Retina (tissue), 1 donor: ENCODE measurements around the gene SNX5.

Source experiments
- DNase-seq: peaks from one replicate; pipeline ENCODE4 v3.0.0-alpha.2; 2016

Gene SNX5

GRCh38 chr20:17938871-17939619 lies 29.5 kb downstream of the SNX5 start:
- DNase-seq, result peak; percentile 82

- DNase-seq, result peak; percentile 48
These were observed 31.5 kb downstream of the SNX5 start for GRCh38 chr20:17936761-17937732.

- DNase-seq, result no peak
These were observed 32.3 kb downstream of the SNX5 start for GRCh38 chr20:17936286-17936760.

GRCh38 chr20:17935761-17936160 lies 32.8 kb downstream of the SNX5 start:
- DNase-seq, result no peak

- DNase-seq, result no peak
These were observed 33.4 kb downstream of the SNX5 start for GRCh38 chr20:17935186-17935585.

GRCh38 chr20:17934141-17934862 lies 34.3 kb downstream of the SNX5 start:
- DNase-seq, result no peak

GRCh38 chr20:17933711-17934110 lies 34.9 kb downstream of the SNX5 start:
- no peak for DNase-seq

GRCh38 chr20:17933121-17933520 lies 35.5 kb downstream of the SNX5 start:
- DNase-seq, result no peak

GRCh38 chr20:17932396-17932795 lies 36.2 kb downstream of the SNX5 start:
- no peak for DNase-seq

- no peak for DNase-seq
These were observed 37.1 kb downstream of the SNX5 start for GRCh38 chr20:17931513-17931912.

- DNase-seq, result no peak
These were observed 39.8 kb downstream of the SNX5 start for GRCh38 chr20:17928633-17929311.

GRCh38 chr20:17928211-17928611 lies 40.4 kb downstream of the SNX5 start:
- DNase-seq, result no peak

- no peak for DNase-seq
These were observed 42.7 kb downstream of the SNX5 start for GRCh38 chr20:17925940-17926300.

GRCh38 chr20:17925141-17925939 lies 43.3 kb downstream of the SNX5 start:
- DNase-seq, result no peak

- DNase-seq, result no peak
These were observed 46.8 kb downstream of the SNX5 start for GRCh38 chr20:17921774-17922173.

GRCh38 chr20:17919149-17919548 lies 49.4 kb downstream of the SNX5 start:
- no peak for DNase-seq

- DNase-seq, result no peak
These were observed 50.6 kb downstream of the SNX5 start for GRCh38 chr20:17917832-17918618.

- no peak for DNase-seq
These were observed 52.1 kb downstream of the SNX5 start for GRCh38 chr20:17916433-17916891.

- no peak for DNase-seq
These were observed 53.6 kb downstream of the SNX5 start for GRCh38 chr20:17914957-17915356.

- DNase-seq, result no peak
These were observed 55.7 kb downstream of the SNX5 start for GRCh38 chr20:17912916-17913315.

- DNase-seq, result no peak
These were observed 56.7 kb downstream of the SNX5 start for GRCh38 chr20:17911927-17912326.
